ENCODE data around the gene LONP2.

LONP2 gene, protein sequence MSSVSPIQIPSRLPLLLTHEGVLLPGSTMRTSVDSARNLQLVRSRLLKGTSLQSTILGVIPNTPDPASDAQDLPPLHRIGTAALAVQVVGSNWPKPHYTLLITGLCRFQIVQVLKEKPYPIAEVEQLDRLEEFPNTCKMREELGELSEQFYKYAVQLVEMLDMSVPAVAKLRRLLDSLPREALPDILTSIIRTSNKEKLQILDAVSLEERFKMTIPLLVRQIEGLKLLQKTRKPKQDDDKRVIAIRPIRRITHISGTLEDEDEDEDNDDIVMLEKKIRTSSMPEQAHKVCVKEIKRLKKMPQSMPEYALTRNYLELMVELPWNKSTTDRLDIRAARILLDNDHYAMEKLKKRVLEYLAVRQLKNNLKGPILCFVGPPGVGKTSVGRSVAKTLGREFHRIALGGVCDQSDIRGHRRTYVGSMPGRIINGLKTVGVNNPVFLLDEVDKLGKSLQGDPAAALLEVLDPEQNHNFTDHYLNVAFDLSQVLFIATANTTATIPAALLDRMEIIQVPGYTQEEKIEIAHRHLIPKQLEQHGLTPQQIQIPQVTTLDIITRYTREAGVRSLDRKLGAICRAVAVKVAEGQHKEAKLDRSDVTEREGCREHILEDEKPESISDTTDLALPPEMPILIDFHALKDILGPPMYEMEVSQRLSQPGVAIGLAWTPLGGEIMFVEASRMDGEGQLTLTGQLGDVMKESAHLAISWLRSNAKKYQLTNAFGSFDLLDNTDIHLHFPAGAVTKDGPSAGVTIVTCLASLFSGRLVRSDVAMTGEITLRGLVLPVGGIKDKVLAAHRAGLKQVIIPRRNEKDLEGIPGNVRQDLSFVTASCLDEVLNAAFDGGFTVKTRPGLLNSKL

GRCh38 chr16:48244080-48244862 lies at the start of gene LONP2:
TSS of gene LONP2 (plus strand) at chr16:48244300. CDS start at chr16:48244389, 89 bp downstream.
- DNase-seq (ENCODE audit: low read depth), result peak; percentile 86

- DNase-seq (ENCODE audit: low read depth), result no peak
These were observed 49.1 kb upstream of the LONP2 start for GRCh38 chr16:48194828-48195556.

DNA sequence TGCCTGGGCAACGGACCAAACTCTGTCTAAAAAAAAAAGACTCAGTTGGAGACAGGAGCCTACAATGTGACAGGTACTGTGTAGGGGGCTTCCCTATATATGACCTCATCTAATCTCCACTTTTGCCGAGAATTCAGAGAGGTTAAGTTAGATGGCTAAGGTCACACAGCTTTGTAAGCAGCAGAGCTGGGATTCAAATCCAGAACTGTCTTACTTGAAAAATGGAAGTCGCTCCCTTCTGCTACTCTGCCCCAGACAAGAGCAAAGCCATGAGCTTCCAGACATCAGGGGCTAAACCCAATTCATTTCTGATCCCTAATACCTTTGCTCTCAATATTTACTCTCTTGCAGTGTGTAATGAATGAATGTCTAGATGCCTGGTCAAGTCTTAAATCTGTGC lies 46.8 kb upstream of the LONP2 start:
- no peak for DNase-seq (ENCODE audit: low read depth)

DNA sequence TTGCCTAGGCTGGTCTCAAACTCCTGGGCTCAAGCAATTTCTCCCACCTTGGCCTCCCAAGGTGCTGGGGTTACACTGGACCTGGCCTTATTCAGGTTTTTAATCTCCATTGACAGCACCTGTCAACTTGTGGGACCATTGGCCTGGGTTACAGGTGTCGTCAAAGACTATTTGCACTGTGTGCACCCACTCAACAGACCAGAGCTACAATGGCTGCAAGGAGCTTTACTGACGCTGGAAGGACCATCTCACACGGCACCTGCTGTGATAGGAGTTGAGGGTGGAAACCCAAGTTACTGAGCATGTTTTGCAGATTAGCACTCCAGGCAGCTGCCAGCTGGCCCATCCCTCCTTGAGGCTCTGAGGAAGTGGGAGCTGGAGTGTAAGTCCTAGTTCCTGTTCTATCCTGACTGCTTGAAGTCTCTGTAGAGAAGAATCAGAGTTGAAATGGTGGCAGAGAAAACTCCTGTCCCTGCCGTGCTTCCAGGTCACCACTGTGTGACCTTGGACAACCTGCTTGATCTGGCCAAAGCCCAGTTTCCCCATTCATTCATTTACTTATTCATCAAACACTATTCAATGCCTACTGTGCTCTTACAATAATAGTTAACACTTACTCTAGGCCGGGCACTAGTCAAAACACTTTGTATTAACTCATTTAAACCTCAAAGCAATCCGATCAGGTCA lies 42.4 kb upstream of the LONP2 start:
- no peak for DNase-seq (ENCODE audit: low read depth)

DNA sequence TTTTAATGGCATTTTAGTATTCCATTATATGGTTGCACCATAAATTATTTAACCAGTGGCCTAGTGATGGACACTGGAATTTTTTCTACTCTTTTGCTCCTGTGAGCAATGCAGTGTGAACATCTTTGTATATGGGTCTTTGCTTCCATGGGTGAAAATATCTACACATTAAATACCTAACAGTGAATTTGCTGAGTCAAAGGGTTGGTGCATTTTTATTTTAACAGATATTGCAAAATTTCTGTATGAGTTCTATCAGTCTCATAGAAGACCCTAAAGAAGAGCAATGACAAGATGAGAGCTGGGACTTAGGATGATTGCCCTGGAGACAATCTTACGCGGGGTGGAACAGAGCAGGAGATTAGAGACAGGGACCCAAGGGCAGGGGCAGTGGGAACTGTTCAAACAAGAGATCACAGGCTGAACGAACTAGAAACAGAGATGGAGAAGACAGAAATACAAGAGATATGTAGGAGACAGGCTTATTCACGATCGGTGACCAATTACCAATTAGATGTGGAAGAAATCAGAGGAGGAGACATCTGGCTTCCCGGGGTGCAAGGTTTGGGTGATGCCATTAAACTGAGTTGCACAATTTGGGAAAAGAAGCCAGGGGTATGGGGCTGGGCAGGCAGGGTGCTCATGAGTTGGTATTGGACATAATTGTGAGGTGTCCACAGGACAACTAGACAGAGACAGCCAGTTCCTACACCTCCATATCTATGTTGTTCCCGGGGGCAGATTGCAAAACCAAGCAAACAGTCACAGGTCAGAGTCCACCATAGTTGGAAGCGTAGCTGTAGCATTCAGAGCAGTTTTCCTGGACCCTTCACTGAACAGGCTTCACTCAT lies 39.9 kb upstream of the LONP2 start:
- DNase-seq (ENCODE audit: low read depth), result no peak

DNA sequence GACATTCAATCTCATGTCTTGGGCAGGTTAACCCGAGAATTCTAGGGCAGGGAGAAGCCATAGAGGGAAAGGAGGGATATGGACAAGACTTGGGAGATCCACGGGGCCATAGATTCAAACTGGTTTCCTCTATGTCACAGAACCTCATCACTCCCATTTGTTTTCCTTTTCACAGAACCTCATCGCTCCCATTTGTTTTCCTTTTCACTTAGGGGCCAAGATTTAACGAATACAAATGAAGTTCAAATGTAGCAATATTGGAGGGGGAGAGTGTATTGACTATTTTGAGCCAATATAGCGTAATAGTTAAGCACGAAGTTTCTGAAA lies 39.3 kb upstream of the LONP2 start:
- no peak for DNase-seq (ENCODE audit: low read depth)

DNA sequence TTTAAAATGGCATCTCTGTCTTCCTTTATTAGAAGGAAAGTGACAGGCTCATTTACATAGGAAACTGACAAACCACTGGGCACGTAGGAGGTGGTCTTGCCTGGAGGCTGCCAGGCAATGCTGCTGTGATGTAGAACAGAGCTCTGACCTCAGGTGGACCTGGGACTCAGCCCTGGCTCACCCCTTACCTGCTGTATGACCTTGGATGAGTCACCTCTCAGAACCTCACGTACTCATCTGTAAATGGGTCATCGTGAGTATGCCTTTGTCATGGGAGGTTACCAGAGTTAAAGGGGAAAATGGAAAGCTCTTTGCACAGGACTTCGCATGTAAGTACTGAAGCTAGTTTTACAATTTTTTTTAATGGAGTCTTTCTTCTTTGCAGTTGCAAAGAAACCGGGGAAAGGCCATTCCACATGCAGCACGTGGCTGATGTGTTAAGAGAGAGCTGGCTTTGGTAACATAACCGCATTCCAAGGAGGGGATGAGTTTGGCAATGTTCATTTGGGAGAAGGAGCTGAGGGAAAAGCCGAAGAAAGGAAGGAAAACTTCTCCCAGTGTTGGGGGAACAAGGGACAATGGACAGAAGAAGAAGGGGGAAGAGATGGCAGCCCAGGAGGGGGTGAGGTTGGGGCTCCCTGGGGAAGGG lies 37.4 kb upstream of the LONP2 start:
- no peak for DNase-seq (ENCODE audit: low read depth)

GRCh38 chr16:48210747-48211146 lies 33.4 kb upstream of the LONP2 start:
- no peak for DNase-seq (ENCODE audit: low read depth)

DNA sequence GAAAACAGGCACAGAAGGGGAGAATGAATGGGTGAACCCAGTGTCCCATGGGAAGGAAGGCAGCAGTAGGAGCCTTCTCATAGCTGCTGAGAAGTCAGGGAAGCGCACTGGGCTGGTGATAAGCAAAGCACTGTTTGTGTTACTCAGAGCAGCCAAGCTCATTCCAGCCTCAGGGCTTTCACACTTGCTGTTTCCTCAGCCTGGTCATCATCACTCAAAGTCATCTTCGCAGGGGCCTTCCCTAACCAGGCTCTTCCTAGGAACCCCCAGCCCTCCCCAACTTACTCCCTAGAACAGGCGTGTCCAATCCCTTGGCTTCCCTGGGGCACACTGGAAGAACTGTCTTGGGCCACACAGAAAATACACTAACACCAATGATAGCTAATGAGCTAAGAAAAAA lies 32.1 kb upstream of the LONP2 start:
- no peak for DNase-seq (ENCODE audit: low read depth)

DNA sequence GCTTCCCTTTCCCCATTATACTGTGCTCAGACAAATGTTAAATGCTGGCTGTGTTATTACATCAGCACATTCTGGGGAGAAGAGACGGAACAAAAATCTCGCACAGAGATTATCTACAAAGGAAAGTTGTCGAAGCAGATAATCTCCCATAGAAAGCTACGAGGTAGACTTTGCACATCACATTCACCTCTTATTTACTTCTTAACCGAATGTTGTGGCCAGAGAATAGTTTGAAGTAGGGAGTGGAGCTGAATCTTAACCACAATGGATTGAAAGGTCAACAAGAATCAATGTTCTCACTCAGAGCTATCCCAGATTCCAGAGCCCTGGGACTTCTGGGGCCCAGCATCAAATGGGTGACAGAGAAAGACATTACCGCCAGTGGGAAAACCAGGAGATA lies 28.4 kb upstream of the LONP2 start:
- DNase-seq (ENCODE audit: low read depth), result no peak

DNA sequence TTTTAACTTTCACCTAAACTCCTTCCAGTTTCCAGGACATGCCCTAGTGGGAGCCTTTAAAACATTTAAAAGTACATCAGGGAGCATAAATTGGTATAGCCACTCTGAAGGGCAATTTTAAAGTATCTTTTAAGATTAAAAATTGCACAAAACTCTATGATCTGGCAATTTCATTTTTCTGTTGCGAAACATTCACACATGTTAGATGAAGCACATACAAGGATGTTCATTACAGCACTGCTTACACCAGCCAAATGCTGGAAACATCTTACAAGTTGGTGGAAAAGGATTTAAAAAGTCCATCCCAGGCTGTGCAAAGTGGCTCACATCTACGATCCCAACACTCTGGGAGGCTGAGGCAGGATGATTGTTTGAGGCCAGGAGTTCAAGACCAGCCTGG lies 26.4 kb upstream of the LONP2 start:
- no peak for DNase-seq (ENCODE audit: low read depth)

- no peak for DNase-seq (ENCODE audit: low read depth)
These were observed 25.6 kb upstream of the LONP2 start for GRCh38 chr16:48218473-48218872.

- DNase-seq (ENCODE audit: low read depth), result no peak
These were observed 23.2 kb upstream of the LONP2 start for GRCh38 chr16:48220891-48221290.

DNA sequence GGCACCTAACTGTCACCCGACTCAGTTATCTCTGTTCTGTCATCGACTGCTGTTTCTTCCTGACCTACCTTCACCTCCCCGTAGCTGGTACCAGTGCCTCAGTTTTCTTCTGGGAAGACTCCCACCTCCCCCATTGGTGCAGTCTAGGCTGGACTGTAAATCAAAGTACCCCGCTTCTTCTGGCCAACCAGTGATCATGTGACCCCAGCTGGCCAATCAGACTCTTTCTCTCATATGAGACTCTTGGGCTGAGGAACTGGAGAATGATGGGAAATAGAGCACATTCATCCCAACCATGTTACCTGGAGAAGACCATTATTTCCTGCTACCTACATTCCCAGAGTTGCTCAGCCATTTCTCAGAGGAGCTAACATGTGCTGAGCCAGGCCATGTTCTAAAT lies 20.6 kb upstream of the LONP2 start:
- DNase-seq (ENCODE audit: low read depth), result no peak

- DNase-seq (ENCODE audit: low read depth), result no peak
These were observed 18.6 kb upstream of the LONP2 start for GRCh38 chr16:48225456-48225855.

DNA sequence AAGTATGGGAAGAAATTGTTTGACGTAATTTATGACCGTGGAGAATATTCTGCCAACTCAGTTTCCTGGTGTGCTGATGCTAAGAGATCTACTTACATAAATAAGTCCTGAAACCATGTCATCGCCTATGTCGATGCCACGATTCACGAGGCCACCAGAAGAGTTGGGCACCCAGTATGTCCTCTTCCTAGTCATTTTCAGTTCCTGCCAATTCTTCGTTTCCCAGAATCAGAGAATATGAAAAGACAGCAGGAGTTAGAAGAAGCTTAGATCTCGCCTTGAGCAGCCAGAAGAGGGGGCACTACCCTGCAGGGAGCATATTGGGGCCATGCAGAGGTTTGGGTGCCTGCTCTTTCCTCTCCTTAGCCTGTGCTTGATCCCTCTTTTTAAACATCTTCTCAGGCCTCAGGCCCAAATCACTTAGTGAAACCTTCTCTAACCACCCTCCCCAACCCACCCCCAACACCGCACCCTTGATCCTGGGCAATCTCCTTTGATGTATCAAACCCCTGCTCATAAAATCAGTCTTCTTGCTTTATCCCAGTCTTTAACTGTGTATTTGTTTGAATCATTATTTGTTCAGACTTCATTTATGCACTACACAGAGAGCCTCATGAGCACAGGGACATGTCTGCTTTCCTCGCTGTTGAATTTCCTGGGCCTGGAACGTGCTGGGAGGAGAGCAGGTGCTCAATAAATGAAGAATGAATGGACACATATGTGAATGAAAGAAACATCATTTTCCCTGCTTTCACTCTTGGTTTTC lies 12.2 kb upstream of the LONP2 start:
- DNase-seq (ENCODE audit: low read depth), result no peak

DNA sequence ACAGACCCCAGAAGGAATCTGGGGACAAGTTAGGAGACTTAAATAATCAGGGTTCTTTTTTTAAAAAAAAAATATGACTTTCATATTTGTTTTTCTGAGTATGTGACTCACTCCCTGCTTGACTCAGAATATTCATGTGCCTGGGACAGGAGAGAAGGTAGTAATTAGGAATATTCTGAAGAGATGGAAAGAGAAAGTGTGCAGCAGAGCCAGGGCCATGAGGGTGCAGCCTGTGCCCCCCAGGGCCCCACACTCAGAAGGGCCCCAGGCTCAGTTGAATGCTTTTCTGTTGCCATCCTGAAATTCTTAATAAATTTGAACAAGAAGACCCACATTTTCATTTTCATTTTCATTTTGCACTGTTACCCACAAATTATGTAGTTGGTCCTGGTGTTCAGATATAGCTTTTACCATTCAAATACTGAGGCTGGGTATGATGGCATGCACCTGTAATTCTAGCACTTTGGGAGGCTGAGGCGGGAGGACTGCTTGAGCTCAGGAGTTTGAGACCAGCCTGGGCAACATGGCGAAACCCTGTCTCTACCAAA lies 11.5 kb upstream of the LONP2 start:
- DNase-seq (ENCODE audit: low read depth), result no peak

DNA sequence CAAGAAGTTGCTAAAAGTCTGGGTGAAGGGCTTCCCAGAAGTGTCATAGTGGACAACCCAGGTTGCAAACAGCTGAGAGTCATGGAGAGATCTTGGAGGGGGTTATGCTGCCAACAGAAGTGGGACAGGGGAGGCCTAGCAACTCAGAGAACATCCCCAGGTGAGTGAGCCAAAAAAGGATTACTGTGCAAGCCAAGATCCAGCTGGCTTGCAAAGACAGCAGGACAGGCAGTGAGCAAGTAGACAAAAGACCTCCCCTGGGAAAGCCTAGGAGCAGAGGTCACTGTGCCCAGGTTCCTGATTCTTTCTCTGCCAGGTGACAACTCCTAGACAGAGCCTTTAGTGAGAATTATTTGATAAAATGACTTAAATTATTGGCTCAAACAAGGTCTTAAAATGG lies 9.5 kb upstream of the LONP2 start:
- no peak for DNase-seq (ENCODE audit: low read depth)

GRCh38 chr16:48235058-48235555 lies 9.0 kb upstream of the LONP2 start:
- DNase-seq (ENCODE audit: low read depth), result no peak

Measured in stimulated activated CD8-positive, alpha-beta memory T cell treated with anti-CD3 and anti-CD28 coated beads, Interleukin-15, amount 100 ng/mL, for 24 hours (primary cell).